ENCODE results near the gene PLXNA2.

- TF ChIP-seq SNAI2 (CRISPR knock-in tag; IDR thresholded peaks at IDR 0.05), result no peak
- TF ChIP-seq, protein P1, sequence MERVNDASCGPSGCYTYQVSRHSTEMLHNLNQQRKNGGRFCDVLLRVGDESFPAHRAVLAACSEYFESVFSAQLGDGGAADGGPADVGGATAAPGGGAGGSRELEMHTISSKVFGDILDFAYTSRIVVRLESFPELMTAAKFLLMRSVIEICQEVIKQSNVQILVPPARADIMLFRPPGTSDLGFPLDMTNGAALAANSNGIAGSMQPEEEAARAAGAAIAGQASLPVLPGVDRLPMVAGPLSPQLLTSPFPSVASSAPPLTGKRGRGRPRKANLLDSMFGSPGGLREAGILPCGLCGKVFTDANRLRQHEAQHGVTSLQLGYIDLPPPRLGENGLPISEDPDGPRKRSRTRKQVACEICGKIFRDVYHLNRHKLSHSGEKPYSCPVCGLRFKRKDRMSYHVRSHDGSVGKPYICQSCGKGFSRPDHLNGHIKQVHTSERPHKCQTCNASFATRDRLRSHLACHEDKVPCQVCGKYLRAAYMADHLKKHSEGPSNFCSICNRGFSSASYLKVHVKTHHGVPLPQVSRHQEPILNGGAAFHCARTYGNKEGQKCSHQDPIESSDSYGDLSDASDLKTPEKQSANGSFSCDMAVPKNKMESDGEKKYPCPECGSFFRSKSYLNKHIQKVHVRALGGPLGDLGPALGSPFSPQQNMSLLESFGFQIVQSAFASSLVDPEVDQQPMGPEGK (CRISPR knock-in tag; IDR thresholded peaks at IDR 0.05; ENCODE audit: borderline replicate concordance), result no peak
- no peak for TF ChIP-seq ZNF70 (CRISPR knock-in tag; IDR thresholded peaks at IDR 0.05)
- no peak for TF ChIP-seq ZFP3 (CRISPR knock-in tag; IDR thresholded peaks at IDR 0.05)
- TF ChIP-seq ZFP30 (CRISPR knock-in tag; IDR thresholded peaks at IDR 0.05), result no peak
- no peak for TF ChIP-seq PPARA (CRISPR knock-in tag; IDR thresholded peaks at IDR 0.05; ENCODE audit: borderline replicate concordance)
These were observed 3.5 kb upstream of the PLXNA2 start for GRCh38 chr1:208247696-208248095.
